Stimulated activated CD8-positive, alpha-beta memory T cell treated with anti-CD3 and anti-CD28 coated beads, Interleukin-7, amount 100 ng/mL, for 1 hour (primary cell): Measurements from ENCODE around the gene NAV2.

Source experiments
- DNase-seq, 2 donors: peaks; one replicate each; pipeline ENCODE4 v3.0.0-alpha.2; 2020; ENCODE audit warnings: low read depth in 2 of 2

NAV2 gene

GRCh38 chr11:19714387-19715363 is 2.0 kb downstream of the NAV2 start:
- DNase-seq = no peak

GRCh38 chr11:19715373-19715772 is 2.7 kb downstream of the NAV2 start:
- DNase-seq = no peak

- no peak for DNase-seq
Observed at GRCh38 chr11:19718051-19718450, 5.4 kb downstream of the NAV2 start.

- DNase-seq = no peak
Observed at GRCh38 chr11:19718951-19719350, 6.3 kb downstream of the NAV2 start.

- no peak for DNase-seq
Observed at GRCh38 chr11:19719960-19720359, 7.3 kb downstream of the NAV2 start.

- no peak for DNase-seq
Observed at GRCh38 chr11:19721176-19721575, 8.5 kb downstream of the NAV2 start.

- DNase-seq = no peak
Observed at GRCh38 chr11:19722702-19723101, 10.1 kb downstream of the NAV2 start.

- no peak for DNase-seq
Observed at GRCh38 chr11:19723572-19724342, 11.1 kb downstream of the NAV2 start.

GRCh38 chr11:19724765-19725164 is 12.1 kb downstream of the NAV2 start:
- no peak for DNase-seq

GRCh38 chr11:19725379-19726079 is 12.9 kb downstream of the NAV2 start:
- DNase-seq = no peak

- DNase-seq = no peak
Observed at GRCh38 chr11:19727246-19727645, 14.6 kb downstream of the NAV2 start.

GRCh38 chr11:19728436-19728835 is 15.8 kb downstream of the NAV2 start:
- DNase-seq = no peak

- no peak for DNase-seq
Observed at GRCh38 chr11:19729141-19729540, 16.5 kb downstream of the NAV2 start.

- DNase-seq = no peak
Observed at GRCh38 chr11:19730373-19730772, 17.7 kb downstream of the NAV2 start.

- no peak for DNase-seq
Observed at GRCh38 chr11:19734171-19734570, 21.5 kb downstream of the NAV2 start.

GRCh38 chr11:19735157-19735908 is 22.7 kb downstream of the NAV2 start:
- no peak for DNase-seq

GRCh38 chr11:19735909-19736498 is 23.4 kb downstream of the NAV2 start:
- DNase-seq = no peak

GRCh38 chr11:19736831-19737230 is 24.2 kb downstream of the NAV2 start:
- DNase-seq = no peak

GRCh38 chr11:19737575-19737974 is 24.9 kb downstream of the NAV2 start:
- no peak for DNase-seq

GRCh38 chr11:19738124-19738523 is 25.5 kb downstream of the NAV2 start:
- no peak for DNase-seq

- no peak for DNase-seq
Observed at GRCh38 chr11:19739872-19740271, 27.2 kb downstream of the NAV2 start.
